SH-SY5Y (cell line): ENCODE results near the gene MYO1B.

Experiments
- GATA2 ChIP-seq: IDR thresholded peaks from 2 replicates; pipeline ENCODE4 v1.6.1; 2011; ENCODE audit warnings: mild to moderate bottlenecking, low read depth, low read length
- GATA3 ChIP-seq: IDR thresholded peaks from 2 replicates; pipeline ENCODE4 v1.6.1; 2011; ENCODE audit warnings: low read depth, mild to moderate bottlenecking, low read length, moderate library complexity

The MYO1B gene

GRCh38 chr2:191383486-191383885 is 138.3 kb downstream of the MYO1B start:
- TF ChIP-seq GATA2, result no peak
- no peak for TF ChIP-seq GATA3

- TF ChIP-seq GATA2, result no peak
- TF ChIP-seq GATA3, result no peak
Observed at GRCh38 chr2:191384829-191385228, 139.6 kb downstream of the MYO1B start.

GRCh38 chr2:191385416-191386160 is 140.4 kb downstream of the MYO1B start:
- TF ChIP-seq GATA2, result no peak
- no peak for TF ChIP-seq GATA3

- TF ChIP-seq GATA3 (no peak), GATA2 (no peak)
Observed at GRCh38 chr2:191386938-191387536, 141.8 kb downstream of the MYO1B start.

- TF ChIP-seq GATA3, result no peak
- TF ChIP-seq GATA2, result no peak
Observed at GRCh38 chr2:191389288-191389687, 144.1 kb downstream of the MYO1B start.

- no peak for TF ChIP-seq GATA3
- TF ChIP-seq GATA2, result no peak
Observed at GRCh38 chr2:191391171-191391570, 146.0 kb downstream of the MYO1B start.

- TF ChIP-seq GATA2 (no peak), GATA3 (no peak)
Observed at GRCh38 chr2:191394043-191394442, 148.8 kb downstream of the MYO1B start.

GRCh38 chr2:191396794-191397193 is 151.6 kb downstream of the MYO1B start:
- TF ChIP-seq GATA3, result no peak

- TF ChIP-seq GATA2 (no peak), GATA3 (no peak)
Observed at GRCh38 chr2:191399601-191400000, 154.4 kb downstream of the MYO1B start.

GRCh38 chr2:191401287-191401686 is 156.1 kb downstream of the MYO1B start:
- TF ChIP-seq GATA2 (no peak), GATA3 (no peak)

GRCh38 chr2:191402966-191403565 is 157.9 kb downstream of the MYO1B start:
- TF ChIP-seq GATA3 (no peak), GATA2 (no peak)

GRCh38 chr2:191404568-191404991 is 159.4 kb downstream of the MYO1B start:
- TF ChIP-seq GATA2 (no peak), GATA3 (no peak)

- TF ChIP-seq GATA2 (no peak), GATA3 (no peak)
Observed at GRCh38 chr2:191405546-191405945, 160.3 kb downstream of the MYO1B start.

GRCh38 chr2:191410646-191411436 is 165.6 kb downstream of the MYO1B start:
- TF ChIP-seq GATA2, result no peak
- no peak for TF ChIP-seq GATA3
